ENCODE measurements around the gene GDNF.

The GDNF gene

GRCh38 chr5:37839407-37840052, at the start of gene GDNF:
GDNF (minus strand) TSS chr5:37840041; CDS start chr5:37834796, 5,245 bp downstream.
- H3K27me3 ChIP-seq (ENCODE audit: control insufficient read depth in 2 of 2, insufficient read depth in 2 of 2, low read length in 2 of 2), result peaks cover 37 to 38% of the 10 kb centered on the region in 2 donors
- H3K27ac ChIP-seq (ENCODE audit: low read depth in 2 of 2, low read length in 2 of 2), result peak within 1 kb of the TSS; percentile 44 to 68
- H3K4me1 ChIP-seq (ENCODE audit: control insufficient read depth in 2 of 2, insufficient read depth in 2 of 2, low read length in 2 of 2), result peaks cover 0 to 9% of the 10 kb centered on the region in 2 donors
- H3K9ac ChIP-seq (ENCODE audit: low read depth in 1 of 2, low read length in 2 of 2), result peak within 1 kb of the TSS in 1 of 2 donors; percentile 46
- no peaks in the 10 kb centered on the region for H3K9me3 ChIP-seq (ENCODE audit: control insufficient read depth in 2 of 2, low read length in 2 of 2)
- H3K36me3 ChIP-seq (ENCODE audit: control insufficient read depth in 2 of 2, insufficient read depth in 2 of 2, low read length in 2 of 2), result no peaks in the 10 kb centered on the region
- H3K4me3 ChIP-seq (ENCODE audit: low read length in 2 of 2), result peak within 1 kb of the TSS; percentile 38 to 61

- Histone ChIP-seq H3K4me1 (ENCODE audit: control insufficient read depth in 2 of 2, insufficient read depth in 2 of 2, low read length in 2 of 2) (no peaks in the 10 kb centered on the region), H3K9me3 (ENCODE audit: control insufficient read depth in 2 of 2, low read length in 2 of 2) (peaks cover 0 to 2% of the 10 kb centered on the region in 2 donors), H3K36me3 (ENCODE audit: control insufficient read depth in 2 of 2, insufficient read depth in 2 of 2, low read length in 2 of 2) (no peaks in the 10 kb centered on the region), H3K27ac (ENCODE audit: low read depth in 2 of 2, low read length in 2 of 2) (no peak overlapping the region), H3K4me3 (ENCODE audit: low read length in 2 of 2) (no peak overlapping the region), H3K9ac (ENCODE audit: low read depth in 1 of 2, low read length in 2 of 2) (no peak overlapping the region), H3K27me3 (ENCODE audit: control insufficient read depth in 2 of 2, insufficient read depth in 2 of 2, low read length in 2 of 2) (no peaks in the 10 kb centered on the region)
Observed at GRCh38 chr5:37888476-37888875, 48.6 kb upstream of the GDNF start.

- H3K36me3 ChIP-seq (ENCODE audit: control insufficient read depth in 2 of 2, insufficient read depth in 2 of 2, low read length in 2 of 2), result no peaks in the 10 kb centered on the region
- H3K4me1 ChIP-seq (ENCODE audit: control insufficient read depth in 2 of 2, insufficient read depth in 2 of 2, low read length in 2 of 2), result no peaks in the 10 kb centered on the region
- no peak overlapping the region for H3K4me3 ChIP-seq (ENCODE audit: low read length in 2 of 2)
- H3K9ac ChIP-seq (ENCODE audit: low read depth in 1 of 2, low read length in 2 of 2), result no peak overlapping the region
- H3K27me3 ChIP-seq (ENCODE audit: control insufficient read depth in 2 of 2, insufficient read depth in 2 of 2, low read length in 2 of 2), result no peaks in the 10 kb centered on the region
- no peak overlapping the region for H3K27ac ChIP-seq (ENCODE audit: low read depth in 2 of 2, low read length in 2 of 2)
- H3K9me3 ChIP-seq (ENCODE audit: control insufficient read depth in 2 of 2, low read length in 2 of 2), result peaks cover 0 to 2% of the 10 kb centered on the region in 2 donors
Observed at GRCh38 chr5:37886242-37886905, 46.5 kb upstream of the GDNF start.

- no peaks in the 10 kb centered on the region for H3K4me1 ChIP-seq (ENCODE audit: control insufficient read depth in 2 of 2, insufficient read depth in 2 of 2, low read length in 2 of 2)
- H3K4me3 ChIP-seq (ENCODE audit: low read length in 2 of 2), result no peak overlapping the region
- no peak overlapping the region for H3K27ac ChIP-seq (ENCODE audit: low read depth in 2 of 2, low read length in 2 of 2)
- H3K27me3 ChIP-seq (ENCODE audit: control insufficient read depth in 2 of 2, insufficient read depth in 2 of 2, low read length in 2 of 2), result no peaks in the 10 kb centered on the region
- no peak overlapping the region for H3K9ac ChIP-seq (ENCODE audit: low read depth in 1 of 2, low read length in 2 of 2)
- H3K36me3 ChIP-seq (ENCODE audit: control insufficient read depth in 2 of 2, insufficient read depth in 2 of 2, low read length in 2 of 2), result no peaks in the 10 kb centered on the region
- H3K9me3 ChIP-seq (ENCODE audit: control insufficient read depth in 2 of 2, low read length in 2 of 2), result peaks cover 0 to 2% of the 10 kb centered on the region in 2 donors
Observed at GRCh38 chr5:37882636-37883035, 42.8 kb upstream of the GDNF start.

- H3K9ac ChIP-seq (ENCODE audit: low read depth in 1 of 2, low read length in 2 of 2), result no peak overlapping the region
- no peaks in the 10 kb centered on the region for H3K4me1 ChIP-seq (ENCODE audit: control insufficient read depth in 2 of 2, insufficient read depth in 2 of 2, low read length in 2 of 2)
- no peaks in the 10 kb centered on the region for H3K27me3 ChIP-seq (ENCODE audit: control insufficient read depth in 2 of 2, insufficient read depth in 2 of 2, low read length in 2 of 2)
- no peaks in the 10 kb centered on the region for H3K36me3 ChIP-seq (ENCODE audit: control insufficient read depth in 2 of 2, insufficient read depth in 2 of 2, low read length in 2 of 2)
- H3K9me3 ChIP-seq (ENCODE audit: control insufficient read depth in 2 of 2, low read length in 2 of 2), result peaks cover 0 to 2% of the 10 kb centered on the region in 2 donors
- H3K4me3 ChIP-seq (ENCODE audit: low read length in 2 of 2), result no peak overlapping the region
- H3K27ac ChIP-seq (ENCODE audit: low read depth in 2 of 2, low read length in 2 of 2), result no peak overlapping the region
Observed at GRCh38 chr5:37881359-37881758, 41.5 kb upstream of the GDNF start.

GRCh38 chr5:37876943-37877342, 37.1 kb upstream of the GDNF start:
- Histone ChIP-seq H3K4me1 (ENCODE audit: control insufficient read depth in 2 of 2, insufficient read depth in 2 of 2, low read length in 2 of 2) (no peaks in the 10 kb centered on the region), H3K9me3 (ENCODE audit: control insufficient read depth in 2 of 2, low read length in 2 of 2) (no peaks in the 10 kb centered on the region), H3K27me3 (ENCODE audit: control insufficient read depth in 2 of 2, insufficient read depth in 2 of 2, low read length in 2 of 2) (no peaks in the 10 kb centered on the region), H3K4me3 (ENCODE audit: low read length in 2 of 2) (no peak overlapping the region), H3K9ac (ENCODE audit: low read depth in 1 of 2, low read length in 2 of 2) (no peak overlapping the region), H3K36me3 (ENCODE audit: control insufficient read depth in 2 of 2, insufficient read depth in 2 of 2, low read length in 2 of 2) (no peaks in the 10 kb centered on the region), H3K27ac (ENCODE audit: low read depth in 2 of 2, low read length in 2 of 2) (no peak overlapping the region)

GRCh38 chr5:37876245-37876644, 36.4 kb upstream of the GDNF start:
- Histone ChIP-seq H3K4me1 (ENCODE audit: control insufficient read depth in 2 of 2, insufficient read depth in 2 of 2, low read length in 2 of 2) (no peaks in the 10 kb centered on the region), H3K9me3 (ENCODE audit: control insufficient read depth in 2 of 2, low read length in 2 of 2) (no peaks in the 10 kb centered on the region), H3K4me3 (ENCODE audit: low read length in 2 of 2) (no peak overlapping the region), H3K36me3 (ENCODE audit: control insufficient read depth in 2 of 2, insufficient read depth in 2 of 2, low read length in 2 of 2) (no peaks in the 10 kb centered on the region), H3K27ac (ENCODE audit: low read depth in 2 of 2, low read length in 2 of 2) (no peak overlapping the region), H3K27me3 (ENCODE audit: control insufficient read depth in 2 of 2, insufficient read depth in 2 of 2, low read length in 2 of 2) (no peaks in the 10 kb centered on the region), H3K9ac (ENCODE audit: low read depth in 1 of 2, low read length in 2 of 2) (no peak overlapping the region)

- Histone ChIP-seq H3K9ac (ENCODE audit: low read depth in 1 of 2, low read length in 2 of 2) (no peak overlapping the region), H3K27me3 (ENCODE audit: control insufficient read depth in 2 of 2, insufficient read depth in 2 of 2, low read length in 2 of 2) (no peaks in the 10 kb centered on the region), H3K36me3 (ENCODE audit: control insufficient read depth in 2 of 2, insufficient read depth in 2 of 2, low read length in 2 of 2) (no peaks in the 10 kb centered on the region), H3K9me3 (ENCODE audit: control insufficient read depth in 2 of 2, low read length in 2 of 2) (no peaks in the 10 kb centered on the region), H3K4me1 (ENCODE audit: control insufficient read depth in 2 of 2, insufficient read depth in 2 of 2, low read length in 2 of 2) (no peaks in the 10 kb centered on the region), H3K27ac (ENCODE audit: low read depth in 2 of 2, low read length in 2 of 2) (no peak overlapping the region), H3K4me3 (ENCODE audit: low read length in 2 of 2) (no peak overlapping the region)
Observed at GRCh38 chr5:37875051-37875787, 35.4 kb upstream of the GDNF start.

GRCh38 chr5:37873988-37874387, 34.1 kb upstream of the GDNF start:
- H3K9me3 ChIP-seq (ENCODE audit: control insufficient read depth in 2 of 2, low read length in 2 of 2), result no peaks in the 10 kb centered on the region
- H3K4me3 ChIP-seq (ENCODE audit: low read length in 2 of 2), result no peak overlapping the region
- H3K27ac ChIP-seq (ENCODE audit: low read depth in 2 of 2, low read length in 2 of 2), result no peak overlapping the region
- H3K27me3 ChIP-seq (ENCODE audit: control insufficient read depth in 2 of 2, insufficient read depth in 2 of 2, low read length in 2 of 2), result no peaks in the 10 kb centered on the region
- H3K4me1 ChIP-seq (ENCODE audit: control insufficient read depth in 2 of 2, insufficient read depth in 2 of 2, low read length in 2 of 2), result no peaks in the 10 kb centered on the region
- H3K36me3 ChIP-seq (ENCODE audit: control insufficient read depth in 2 of 2, insufficient read depth in 2 of 2, low read length in 2 of 2), result no peaks in the 10 kb centered on the region
- H3K9ac ChIP-seq (ENCODE audit: low read depth in 1 of 2, low read length in 2 of 2), result no peak overlapping the region

All from mucosa of rectum (tissue), 2 donors.